IMR-90 (cell line): ENCODE results near the gene NKX6-1. TPM values are rescaled to one million over a fixed set of nuclear protein-coding genes. Genes with fewer than 3 reads are reported as not detected.

Experiments used
- ATAC-seq: fragments of 200-7000 bp; cut with Tn5 transposase; 2 replicates; pipeline ENCODE4 v1.9.1; 2020; ENCODE audit warnings: low read depth, mild to moderate bottlenecking, moderate library complexity
- BruUV-seq: library from RNA; stranded (reverse); fragments of 400-500 nt; replicated peaks from 2 replicates; lab custom pipeline; 2021; lab: Mats Ljungman, UMichigan
- CTCF ChIA-PET: fragments of 300-600 bp; formaldehyde crosslinking; extraction: SDS; loops from one replicate; lab custom pipeline; 2021; ENCODE audit warnings: antibody characterized with exemption; lab: Yijun Ruan, JAX
- POLR2A ChIA-PET: fragments of 300-600 bp; sonication (Branson Sonifier 250); formaldehyde crosslinking; loops from one replicate; lab custom pipeline; 2022; ENCODE audit warnings: antibody characterized with exemption; ENCODE audit not compliant: unreplicated experiment; lab: Charles Lee
- DNase-seq: peaks from one replicate; pipeline ENCODE4 v3.0.0; 2013
- H2AFZ ChIP-seq: replicated peaks from 2 replicates; pipeline ENCODE3; 2013; ENCODE audit warnings: low read length, mild to moderate bottlenecking; ENCODE audit not compliant: poor library complexity
- H2AK5ac ChIP-seq: 2 replicates; pipeline ENCODE4 v1.6.1; 2013; ENCODE audit warnings: low read depth, low read length, inconsistent platforms
- H2AK9ac ChIP-seq: replicated peaks from 2 replicates; pipeline ENCODE3; 2013; ENCODE audit warnings: mild to moderate bottlenecking, low read depth, low read length, moderate library complexity; ENCODE audit not compliant: poor library complexity
- H2BK120ac ChIP-seq: 2 replicates; pipeline ENCODE4 v1.6.1; 2013; ENCODE audit warnings: low read depth, low read length, inconsistent platforms
- H2BK15ac ChIP-seq: 3 replicates; pipeline ENCODE4 v1.6.1; 2013; ENCODE audit warnings: low read depth, low read length, inconsistent platforms
- H2BK20ac ChIP-seq: 2 replicates; pipeline ENCODE4 v1.6.1; 2013; ENCODE audit warnings: low read depth, mild to moderate bottlenecking, inconsistent platforms, low read length, moderate library complexity
- H2BK5ac ChIP-seq: 2 replicates; pipeline ENCODE4 v1.6.1; 2013; ENCODE audit warnings: mild to moderate bottlenecking, low read depth, low read length, inconsistent platforms; ENCODE audit not compliant: poor library complexity, severe bottlenecking
- H3K14ac ChIP-seq: replicated peaks from 2 replicates; pipeline ENCODE4 v1.6.1; 2013; ENCODE audit warnings: low read depth, low read length, inconsistent platforms
- H3K18ac ChIP-seq: 2 replicates; pipeline ENCODE4 v1.6.1; 2013; ENCODE audit warnings: low read depth, low read length, control low read depth
- H3K23ac ChIP-seq: 2 replicates; pipeline ENCODE4 v1.6.1; 2013; ENCODE audit warnings: low read depth, low read length, inconsistent platforms
- H3K27ac ChIP-seq: 2 replicates; pipeline ENCODE4 v1.5.1; 2013; ENCODE audit warnings: mild to moderate bottlenecking, control low read depth, low read length; ENCODE audit not compliant: insufficient read depth
- H3K27me3 ChIP-seq: 2 replicates; pipeline ENCODE4 v1.6.1; 2013; ENCODE audit warnings: low read length; ENCODE audit not compliant: control insufficient read depth, insufficient read depth
- H3K36me3 ChIP-seq: 2 replicates; pipeline ENCODE4 v1.6.1; 2013; ENCODE audit warnings: low read length, mixed read lengths; ENCODE audit not compliant: control insufficient read depth, insufficient read depth
- H3K4ac ChIP-seq: 2 replicates; pipeline ENCODE4 v1.6.1; 2013; ENCODE audit warnings: low read depth, low read length, inconsistent platforms
- H3K4me1 ChIP-seq: 2 replicates; pipeline ENCODE4 v1.6.1; 2013; ENCODE audit warnings: low read length, mixed read lengths; ENCODE audit not compliant: control insufficient read depth, insufficient read depth
- H3K4me2 ChIP-seq: 2 replicates; pipeline ENCODE4 v1.6.1; 2013; ENCODE audit warnings: low read depth, mild to moderate bottlenecking, control low read depth, low read length, moderate library complexity
- H3K4me3 ChIP-seq: 2 replicates; pipeline ENCODE4 v1.5.1; 2013; ENCODE audit warnings: low read depth, mild to moderate bottlenecking, control low read depth, low read length, moderate library complexity; ENCODE audit not compliant: insufficient read depth
- H3K56ac ChIP-seq: 2 replicates; pipeline ENCODE4 v1.6.1; 2013; ENCODE audit warnings: low read length, inconsistent platforms; ENCODE audit not compliant: insufficient read depth; ENCODE audit errors: extremely low read depth
- H3K79me1 ChIP-seq, 2 experiments: 2 replicates each; pipeline ENCODE4 v1.6.1; 2013; ENCODE audit warnings: low read length in 2 of 2, inconsistent platforms in 1 of 2, low read depth in 1 of 2
- H3K9ac ChIP-seq: 2 replicates; pipeline ENCODE4 v1.6.1; 2013; ENCODE audit warnings: low read depth, low read length, control low read depth
- H3K9me1 ChIP-seq: 2 replicates; pipeline ENCODE4 v1.6.1; 2013; ENCODE audit warnings: low read length, inconsistent platforms; ENCODE audit not compliant: insufficient read depth
- H3K9me3 ChIP-seq: 2 replicates; pipeline ENCODE4 v1.6.1; 2013; ENCODE audit warnings: low read length; ENCODE audit not compliant: control insufficient read depth, insufficient read depth
- H4K20me1 ChIP-seq: 2 replicates; pipeline ENCODE4 v1.6.1; 2013; ENCODE audit warnings: low read length, inconsistent platforms; ENCODE audit not compliant: insufficient read depth
- H4K5ac ChIP-seq: 2 replicates; pipeline ENCODE4 v1.6.1; 2013; ENCODE audit warnings: mild to moderate bottlenecking, low read depth, low read length, control low read depth
- H4K8ac ChIP-seq, 2 experiments: 2 replicates each; pipeline ENCODE4 v1.6.1; 2013; ENCODE audit warnings: low read depth in 2 of 2, low read length in 2 of 2, control low read depth in 1 of 2, inconsistent platforms in 1 of 2
- H4K91ac ChIP-seq: 2 replicates; pipeline ENCODE4 v1.6.1; 2013; ENCODE audit warnings: low read depth, low read length, inconsistent platforms; ENCODE audit not compliant: insufficient read depth
- BHLHE40 ChIP-seq: fragments of 150-350 bp; IDR thresholded peaks from 2 replicates; pipeline ENCODE4 v1.6.1; 2016; ENCODE audit warnings: mild to moderate bottlenecking, low read depth, low read length
- CEBPB ChIP-seq: IDR thresholded peaks from 2 replicates; pipeline ENCODE4 v1.6.1; 2012; ENCODE audit warnings: low read depth, low read length, improper control_type of control experiment
- CHD1 ChIP-seq: IDR thresholded peaks from 2 replicates; pipeline ENCODE4 v1.6.1; 2012; ENCODE audit warnings: low read depth, low read length, improper control_type of control experiment
- FOS ChIP-seq: fragments of 150-350 bp; IDR thresholded peaks from 2 replicates; pipeline ENCODE4 v1.6.1; 2016; ENCODE audit warnings: low read depth, low read length
- MAFK ChIP-seq: IDR thresholded peaks from 2 replicates; pipeline ENCODE4 v1.6.1; 2012; ENCODE audit warnings: low read depth, low read length, improper control_type of control experiment
- MAZ ChIP-seq: IDR thresholded peaks from 2 replicates; pipeline ENCODE4 v1.6.1; 2012; ENCODE audit warnings: low read depth, mild to moderate bottlenecking, low read length, improper control_type of control experiment, moderate library complexity, borderline replicate concordance
- MXI1 ChIP-seq: IDR thresholded peaks from 2 replicates; pipeline ENCODE4 v1.6.1; 2012; ENCODE audit warnings: low read depth, mild to moderate bottlenecking, low read length, moderate library complexity, borderline replicate concordance
- NFE2L2 ChIP-seq: fragments of 150-350 bp; IDR thresholded peaks from 2 replicates; pipeline ENCODE4 v1.6.1; 2016; ENCODE audit warnings: low read depth, mild to moderate bottlenecking, low read length
- POLR2A ChIP-seq: IDR thresholded peaks from 2 replicates; pipeline ENCODE4 v1.6.1; 2012; ENCODE audit warnings: mild to moderate bottlenecking, low read depth, low read length
- RAD21 ChIP-seq: IDR thresholded peaks from 2 replicates; pipeline ENCODE4 v1.6.1; 2012; ENCODE audit warnings: low read length, improper control_type of control experiment
- RCOR1 ChIP-seq: IDR thresholded peaks from 2 replicates; pipeline ENCODE4 v1.6.1; 2012; ENCODE audit warnings: mild to moderate bottlenecking, low read length, improper control_type of control experiment; ENCODE audit not compliant: insufficient replicate concordance
- RFX5 ChIP-seq: IDR thresholded peaks from 2 replicates; pipeline ENCODE4 v1.8.0; 2012; ENCODE audit warnings: low read depth, mild to moderate bottlenecking, low read length, moderate library complexity
- SMC3 ChIP-seq: fragments of 150-350 bp; IDR thresholded peaks from 2 replicates; pipeline ENCODE4 v1.6.1; 2016; ENCODE audit warnings: low read depth, mild to moderate bottlenecking, antibody characterized with exemption, low read length, moderate library complexity
- WGBS, 2 experiments: methylation state at CpG; one replicate each; pipeline versions ENCODE4 v1.1.5 to v1.1.7; 2013; ENCODE audit warnings: missing lambda C conversion rate in 2 of 2; ENCODE audit not compliant: insufficient read length in 1 of 2; ENCODE audit errors: extremely low coverage in 2 of 2; 5-methylcytosine and 5-hydroxymethylcytosine counted together
- dilution Hi-C: fragments of 300-500 bp; cut with HindIII; formaldehyde crosslinking; loops from one replicate; pipeline ENCODE4 v1.14.3; 2018; ENCODE audit warnings: low sequenced_read_pairs; ENCODE audit not compliant: unreplicated experiment
- in situ Hi-C: fragments of 300-500 bp; cut with MboI; formaldehyde crosslinking; loops from 3 replicates; pipeline ENCODE4 v1.14.3; 2019; ENCODE audit warnings: low sequenced_read_pairs, inconsistent platforms, mixed read lengths
- intact Hi-C: fragments of 100-400 bp; cut with micrococcal nuclease; formaldehyde crosslinking; loops from 2 replicates; pipeline ENCODE4 v1.10.0; 2022
- polyA plus RNA-seq, 3 experiments: library from polyadenylated mRNA; depleted of rRNA; stranded (reverse); fragments of >200 nt; gene quantifications; 2 replicates each; pipeline ENCODE4 v1.2.3, GENCODE V29; 2012; ENCODE audit warnings: low replicate concordance in 1 of 3
- total RNA-seq: library from RNA; depleted of rRNA; stranded (reverse); fragments of >200 nt; gene quantifications from 2 replicates; pipeline ENCODE4 v1.2.3, GENCODE V29; 2012
- TF ChIP-seq, protein P1 (sequence below): conservative IDR thresholded peaks from 2 replicates; pipeline ENCODE4 v1.5.1; 2012; ENCODE audit warnings: mild to moderate bottlenecking, low read depth, low read length, improper control_type of control experiment
- TF ChIP-seq, protein P2 (sequence below): fragments of 150-350 bp; IDR thresholded peaks from 2 replicates; pipeline ENCODE4 v1.6.1; 2016; ENCODE audit warnings: low read depth, mild to moderate bottlenecking, low read length, moderate library complexity, borderline replicate concordance
- TF ChIP-seq, protein P3 (sequence below): fragments of 150-350 bp; IDR thresholded peaks from 2 replicates; pipeline ENCODE4 v1.6.1; 2017; ENCODE audit warnings: mild to moderate bottlenecking, antibody characterized with exemption, low read length, low read depth

The NKX6-1 gene
- total and polyA plus RNA-seq, 2 of the 4 experiments (the other 2 are of a cell fraction) = under 0.01 to 0.24 TPM

DNA sequence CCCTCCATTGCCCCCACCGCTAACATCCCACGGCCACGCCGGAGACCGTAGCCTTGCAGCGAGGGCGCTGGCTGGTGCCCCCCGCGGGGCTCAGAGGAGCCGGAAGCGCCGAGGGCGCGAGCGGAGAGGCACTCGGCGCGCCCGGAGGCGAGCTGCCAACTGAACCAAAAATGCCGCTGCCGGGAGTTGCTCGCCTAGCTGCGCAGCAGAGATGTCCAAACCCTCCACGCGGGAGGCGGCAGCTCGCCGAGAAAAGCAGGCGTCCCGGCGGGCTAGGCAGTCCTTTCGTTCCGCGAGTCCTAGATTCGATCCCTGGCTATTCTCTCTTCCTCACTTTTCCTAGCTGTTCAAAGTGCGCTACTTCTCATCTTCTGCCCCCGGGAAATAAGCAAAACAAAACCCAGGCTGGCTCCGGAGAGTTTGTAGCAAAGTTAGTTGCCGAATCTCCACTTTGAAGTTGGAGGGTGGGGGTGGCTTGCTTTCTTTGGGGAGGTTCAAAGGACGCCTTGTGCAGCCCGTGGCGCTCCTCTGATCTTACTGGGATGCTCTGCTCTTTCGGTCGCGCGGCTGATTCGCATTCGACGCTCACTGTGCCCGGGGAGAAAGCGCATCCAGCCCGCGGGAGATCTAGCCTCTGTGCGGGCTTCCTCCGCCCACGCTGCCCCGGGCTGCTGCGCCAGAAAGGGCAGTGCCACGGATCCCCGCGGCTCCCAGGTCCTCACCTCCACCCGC, 723 bp downstream of the NKX6-1 start:
- in situ Hi-C loops = no loop called here
- H3K9ac ChIP-seq = no peak overlapping the region
- DNase-seq = peak; percentile 7

More for the DNA sequence above, 723 bp downstream of the NKX6-1 start:
- Histone ChIP-seq H3K36me3 (no peaks in the 10 kb centered on the region), H4K20me1 (no peaks in the 10 kb centered on the region), H3K23ac (no peak overlapping the region; the same call in 1 of the 2 replicates), H3K4ac (no peak overlapping the region), H2BK20ac (no peak overlapping the region), H2BK5ac (no peak overlapping the region), H3K9me1 (no peaks in the 10 kb centered on the region), H2BK120ac (no peak overlapping the region), H3K18ac (no peak overlapping the region), H3K4me2 (peak overlapping the region; percentile 86), H2AFZ (peak overlapping the region; percentile 88), H3K4me3 (peak overlapping the region; percentile 48), H3K56ac (no peak overlapping the region), H4K8ac (no peak overlapping the region), H4K5ac (no peak overlapping the region), H3K14ac (no peak overlapping the region), H3K27ac (no peak overlapping the region), H2BK15ac (no peak overlapping the region), H3K79me1 (no peaks in the 10 kb centered on the region), H4K91ac (no peak overlapping the region), H3K27me3 (peaks cover 86% of the 10 kb centered on the region), H3K4me1 (no peaks in the 10 kb centered on the region; the same call in 1 of the 2 replicates), H2AK5ac (no peak overlapping the region), H2AK9ac (peak overlapping the region; percentile 63), H3K9me3 (peaks cover 28% of the 10 kb centered on the region)
- 1% methylated on average over 39 of the region's 63 CpGs; no CpG with 5 or more reads in 1 of the 2 experiments for WGBS, 2 experiments
- no TSS peak for BruUV-seq
- no peak for TF ChIP-seq POLR2A
- TF ChIP-seq MAZ = no peak
- TF ChIP-seq, protein P1, sequence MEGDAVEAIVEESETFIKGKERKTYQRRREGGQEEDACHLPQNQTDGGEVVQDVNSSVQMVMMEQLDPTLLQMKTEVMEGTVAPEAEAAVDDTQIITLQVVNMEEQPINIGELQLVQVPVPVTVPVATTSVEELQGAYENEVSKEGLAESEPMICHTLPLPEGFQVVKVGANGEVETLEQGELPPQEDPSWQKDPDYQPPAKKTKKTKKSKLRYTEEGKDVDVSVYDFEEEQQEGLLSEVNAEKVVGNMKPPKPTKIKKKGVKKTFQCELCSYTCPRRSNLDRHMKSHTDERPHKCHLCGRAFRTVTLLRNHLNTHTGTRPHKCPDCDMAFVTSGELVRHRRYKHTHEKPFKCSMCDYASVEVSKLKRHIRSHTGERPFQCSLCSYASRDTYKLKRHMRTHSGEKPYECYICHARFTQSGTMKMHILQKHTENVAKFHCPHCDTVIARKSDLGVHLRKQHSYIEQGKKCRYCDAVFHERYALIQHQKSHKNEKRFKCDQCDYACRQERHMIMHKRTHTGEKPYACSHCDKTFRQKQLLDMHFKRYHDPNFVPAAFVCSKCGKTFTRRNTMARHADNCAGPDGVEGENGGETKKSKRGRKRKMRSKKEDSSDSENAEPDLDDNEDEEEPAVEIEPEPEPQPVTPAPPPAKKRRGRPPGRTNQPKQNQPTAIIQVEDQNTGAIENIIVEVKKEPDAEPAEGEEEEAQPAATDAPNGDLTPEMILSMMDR = no peak
- TF ChIP-seq SMC3 = no peak
- no peak for TF ChIP-seq BHLHE40
- no peak for TF ChIP-seq RAD21
- no peak for TF ChIP-seq MAFK
- TF ChIP-seq CEBPB = no peak
- TF ChIP-seq, protein P2, sequence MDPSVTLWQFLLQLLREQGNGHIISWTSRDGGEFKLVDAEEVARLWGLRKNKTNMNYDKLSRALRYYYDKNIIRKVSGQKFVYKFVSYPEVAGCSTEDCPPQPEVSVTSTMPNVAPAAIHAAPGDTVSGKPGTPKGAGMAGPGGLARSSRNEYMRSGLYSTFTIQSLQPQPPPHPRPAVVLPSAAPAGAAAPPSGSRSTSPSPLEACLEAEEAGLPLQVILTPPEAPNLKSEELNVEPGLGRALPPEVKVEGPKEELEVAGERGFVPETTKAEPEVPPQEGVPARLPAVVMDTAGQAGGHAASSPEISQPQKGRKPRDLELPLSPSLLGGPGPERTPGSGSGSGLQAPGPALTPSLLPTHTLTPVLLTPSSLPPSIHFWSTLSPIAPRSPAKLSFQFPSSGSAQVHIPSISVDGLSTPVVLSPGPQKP = no peak
- TF ChIP-seq, protein P3, sequence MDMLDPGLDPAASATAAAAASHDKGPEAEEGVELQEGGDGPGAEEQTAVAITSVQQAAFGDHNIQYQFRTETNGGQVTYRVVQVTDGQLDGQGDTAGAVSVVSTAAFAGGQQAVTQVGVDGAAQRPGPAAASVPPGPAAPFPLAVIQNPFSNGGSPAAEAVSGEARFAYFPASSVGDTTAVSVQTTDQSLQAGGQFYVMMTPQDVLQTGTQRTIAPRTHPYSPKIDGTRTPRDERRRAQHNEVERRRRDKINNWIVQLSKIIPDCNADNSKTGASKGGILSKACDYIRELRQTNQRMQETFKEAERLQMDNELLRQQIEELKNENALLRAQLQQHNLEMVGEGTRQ = no peak
- no peak for TF ChIP-seq CHD1
- TF ChIP-seq RFX5 = no peak
- no peak for TF ChIP-seq MXI1
- no peak for TF ChIP-seq NFE2L2
- no peak for TF ChIP-seq RCOR1
- TF ChIP-seq FOS = no peak
- dilution Hi-C loops = no loop called here
- intact Hi-C loops = no loop called here
- CTCF ChIA-PET = no interaction called here
- POLR2A ChIA-PET = no interaction called here
- peak; percentile 38 for ATAC-seq
